Measurements from ENCODE around the gene POLD1. TPM values are rescaled to one million over a fixed set of nuclear protein-coding genes. Genes with fewer than 3 reads are reported as not detected.

Gene POLD1
- total and polyA plus RNA-seq, 2 of the 13 experiments (the other 11 are each of a cell fraction or from before 2014, with no cell fraction given), result 17.4 to 54.0 TPM

DNA sequence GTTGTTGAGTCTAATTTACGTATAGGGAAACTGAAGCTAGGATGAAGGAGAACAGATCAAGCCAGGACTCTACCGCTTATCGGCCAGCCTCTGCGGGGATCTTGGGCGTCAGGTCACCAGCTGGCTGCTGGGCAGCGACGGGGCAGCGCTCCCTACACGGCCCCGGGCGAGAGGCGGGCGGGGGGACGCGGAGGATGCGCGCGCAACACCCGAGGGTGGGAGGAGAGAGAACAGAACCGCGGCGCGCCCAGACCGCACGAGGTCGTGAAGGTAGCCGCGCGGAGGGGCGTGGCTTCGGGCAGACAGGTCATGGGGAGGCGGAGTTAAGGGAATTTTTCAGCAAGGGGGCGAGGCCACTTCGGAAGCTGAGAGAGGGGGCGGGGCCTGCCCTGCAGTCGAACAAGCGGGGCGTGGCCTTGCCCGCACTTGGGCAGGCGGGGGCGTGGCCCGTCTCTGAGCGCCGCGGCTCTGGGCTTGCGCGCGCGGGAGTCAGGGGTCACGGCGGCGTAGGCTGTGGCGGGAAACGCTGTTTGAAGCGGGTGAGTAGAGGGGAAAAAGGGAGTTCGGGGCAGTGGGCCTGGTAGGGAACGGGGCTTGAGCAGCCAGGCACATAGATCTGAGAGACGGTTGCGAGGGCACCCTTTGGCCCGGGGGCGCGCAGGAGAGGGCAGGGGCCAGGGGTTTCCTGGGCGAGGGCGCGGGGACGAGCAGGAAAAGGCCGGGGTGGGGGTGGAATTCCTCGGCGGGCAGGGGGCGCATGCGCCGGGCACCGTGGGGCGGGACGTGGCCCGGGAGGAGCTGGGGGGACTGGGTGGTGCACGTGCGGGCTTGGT is at the start of gene POLD1 (continued):
- TF ChIP-seq, protein P1, sequence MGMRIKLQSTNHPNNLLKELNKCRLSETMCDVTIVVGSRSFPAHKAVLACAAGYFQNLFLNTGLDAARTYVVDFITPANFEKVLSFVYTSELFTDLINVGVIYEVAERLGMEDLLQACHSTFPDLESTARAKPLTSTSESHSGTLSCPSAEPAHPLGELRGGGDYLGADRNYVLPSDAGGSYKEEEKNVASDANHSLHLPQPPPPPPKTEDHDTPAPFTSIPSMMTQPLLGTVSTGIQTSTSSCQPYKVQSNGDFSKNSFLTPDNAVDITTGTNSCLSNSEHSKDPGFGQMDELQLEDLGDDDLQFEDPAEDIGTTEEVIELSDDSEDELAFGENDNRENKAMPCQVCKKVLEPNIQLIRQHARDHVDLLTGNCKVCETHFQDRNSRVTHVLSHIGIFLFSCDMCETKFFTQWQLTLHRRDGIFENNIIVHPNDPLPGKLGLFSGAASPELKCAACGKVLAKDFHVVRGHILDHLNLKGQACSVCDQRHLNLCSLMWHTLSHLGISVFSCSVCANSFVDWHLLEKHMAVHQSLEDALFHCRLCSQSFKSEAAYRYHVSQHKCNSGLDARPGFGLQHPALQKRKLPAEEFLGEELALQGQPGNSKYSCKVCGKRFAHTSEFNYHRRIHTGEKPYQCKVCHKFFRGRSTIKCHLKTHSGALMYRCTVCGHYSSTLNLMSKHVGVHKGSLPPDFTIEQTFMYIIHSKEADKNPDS (CRISPR knock-in tag; IDR thresholded peaks at IDR 0.05), result no peak; the same call in 1 of the 2 replicates
- TF ChIP-seq, protein P2, sequence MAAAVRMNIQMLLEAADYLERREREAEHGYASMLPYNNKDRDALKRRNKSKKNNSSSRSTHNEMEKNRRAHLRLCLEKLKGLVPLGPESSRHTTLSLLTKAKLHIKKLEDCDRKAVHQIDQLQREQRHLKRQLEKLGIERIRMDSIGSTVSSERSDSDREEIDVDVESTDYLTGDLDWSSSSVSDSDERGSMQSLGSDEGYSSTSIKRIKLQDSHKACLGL (CRISPR knock-in tag; IDR thresholded peaks at IDR 0.05), result no peak; the same call in 1 of the 2 replicates
- TF ChIP-seq, protein P3, sequence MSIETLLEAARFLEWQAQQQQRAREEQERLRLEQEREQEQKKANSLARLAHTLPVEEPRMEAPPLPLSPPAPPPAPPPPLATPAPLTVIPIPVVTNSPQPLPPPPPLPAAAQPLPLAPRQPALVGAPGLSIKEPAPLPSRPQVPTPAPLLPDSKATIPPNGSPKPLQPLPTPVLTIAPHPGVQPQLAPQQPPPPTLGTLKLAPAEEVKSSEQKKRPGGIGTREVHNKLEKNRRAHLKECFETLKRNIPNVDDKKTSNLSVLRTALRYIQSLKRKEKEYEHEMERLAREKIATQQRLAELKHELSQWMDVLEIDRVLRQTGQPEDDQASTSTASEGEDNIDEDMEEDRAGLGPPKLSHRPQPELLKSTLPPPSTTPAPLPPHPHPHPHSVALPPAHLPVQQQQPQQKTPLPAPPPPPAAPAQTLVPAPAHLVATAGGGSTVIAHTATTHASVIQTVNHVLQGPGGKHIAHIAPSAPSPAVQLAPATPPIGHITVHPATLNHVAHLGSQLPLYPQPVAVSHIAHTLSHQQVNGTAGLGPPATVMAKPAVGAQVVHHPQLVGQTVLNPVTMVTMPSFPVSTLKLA (IDR thresholded peaks at IDR 0.05), result peak; percentile 62
- TF ChIP-seq GABPB1 (CRISPR knock-in tag; IDR thresholded peaks at IDR 0.05), result peak; percentile 75
- TF ChIP-seq EEA1 (CRISPR knock-in tag; IDR thresholded peaks at IDR 0.05; ENCODE audit: borderline replicate concordance), result 0 out of 2 replicates have a peak, but pooled peaks have one; percentile 42
- TF ChIP-seq, protein P4, sequence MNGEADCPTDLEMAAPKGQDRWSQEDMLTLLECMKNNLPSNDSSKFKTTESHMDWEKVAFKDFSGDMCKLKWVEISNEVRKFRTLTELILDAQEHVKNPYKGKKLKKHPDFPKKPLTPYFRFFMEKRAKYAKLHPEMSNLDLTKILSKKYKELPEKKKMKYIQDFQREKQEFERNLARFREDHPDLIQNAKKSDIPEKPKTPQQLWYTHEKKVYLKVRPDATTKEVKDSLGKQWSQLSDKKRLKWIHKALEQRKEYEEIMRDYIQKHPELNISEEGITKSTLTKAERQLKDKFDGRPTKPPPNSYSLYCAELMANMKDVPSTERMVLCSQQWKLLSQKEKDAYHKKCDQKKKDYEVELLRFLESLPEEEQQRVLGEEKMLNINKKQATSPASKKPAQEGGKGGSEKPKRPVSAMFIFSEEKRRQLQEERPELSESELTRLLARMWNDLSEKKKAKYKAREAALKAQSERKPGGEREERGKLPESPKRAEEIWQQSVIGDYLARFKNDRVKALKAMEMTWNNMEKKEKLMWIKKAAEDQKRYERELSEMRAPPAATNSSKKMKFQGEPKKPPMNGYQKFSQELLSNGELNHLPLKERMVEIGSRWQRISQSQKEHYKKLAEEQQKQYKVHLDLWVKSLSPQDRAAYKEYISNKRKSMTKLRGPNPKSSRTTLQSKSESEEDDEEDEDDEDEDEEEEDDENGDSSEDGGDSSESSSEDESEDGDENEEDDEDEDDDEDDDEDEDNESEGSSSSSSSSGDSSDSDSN (CRISPR knock-in tag; IDR thresholded peaks at IDR 0.05), result peak; percentile 23
- TF ChIP-seq, protein P5, sequence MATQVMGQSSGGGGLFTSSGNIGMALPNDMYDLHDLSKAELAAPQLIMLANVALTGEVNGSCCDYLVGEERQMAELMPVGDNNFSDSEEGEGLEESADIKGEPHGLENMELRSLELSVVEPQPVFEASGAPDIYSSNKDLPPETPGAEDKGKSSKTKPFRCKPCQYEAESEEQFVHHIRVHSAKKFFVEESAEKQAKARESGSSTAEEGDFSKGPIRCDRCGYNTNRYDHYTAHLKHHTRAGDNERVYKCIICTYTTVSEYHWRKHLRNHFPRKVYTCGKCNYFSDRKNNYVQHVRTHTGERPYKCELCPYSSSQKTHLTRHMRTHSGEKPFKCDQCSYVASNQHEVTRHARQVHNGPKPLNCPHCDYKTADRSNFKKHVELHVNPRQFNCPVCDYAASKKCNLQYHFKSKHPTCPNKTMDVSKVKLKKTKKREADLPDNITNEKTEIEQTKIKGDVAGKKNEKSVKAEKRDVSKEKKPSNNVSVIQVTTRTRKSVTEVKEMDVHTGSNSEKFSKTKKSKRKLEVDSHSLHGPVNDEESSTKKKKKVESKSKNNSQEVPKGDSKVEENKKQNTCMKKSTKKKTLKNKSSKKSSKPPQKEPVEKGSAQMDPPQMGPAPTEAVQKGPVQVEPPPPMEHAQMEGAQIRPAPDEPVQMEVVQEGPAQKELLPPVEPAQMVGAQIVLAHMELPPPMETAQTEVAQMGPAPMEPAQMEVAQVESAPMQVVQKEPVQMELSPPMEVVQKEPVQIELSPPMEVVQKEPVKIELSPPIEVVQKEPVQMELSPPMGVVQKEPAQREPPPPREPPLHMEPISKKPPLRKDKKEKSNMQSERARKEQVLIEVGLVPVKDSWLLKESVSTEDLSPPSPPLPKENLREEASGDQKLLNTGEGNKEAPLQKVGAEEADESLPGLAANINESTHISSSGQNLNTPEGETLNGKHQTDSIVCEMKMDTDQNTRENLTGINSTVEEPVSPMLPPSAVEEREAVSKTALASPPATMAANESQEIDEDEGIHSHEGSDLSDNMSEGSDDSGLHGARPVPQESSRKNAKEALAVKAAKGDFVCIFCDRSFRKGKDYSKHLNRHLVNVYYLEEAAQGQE (IDR thresholded peaks at IDR 0.05; ENCODE audit: borderline replicate concordance in 1 of 2, low read depth in 1 of 2, low read length in 2 of 2), result no peak
- TF ChIP-seq RBM22 (optimal IDR thresholded peaks at IDR 0.05; ENCODE audit: low read length), result no peak
- no peak for TF ChIP-seq NCOR1 (IDR thresholded peaks at IDR 0.05; ENCODE audit: borderline replicate concordance, low read length)
- TF ChIP-seq, protein P6, sequence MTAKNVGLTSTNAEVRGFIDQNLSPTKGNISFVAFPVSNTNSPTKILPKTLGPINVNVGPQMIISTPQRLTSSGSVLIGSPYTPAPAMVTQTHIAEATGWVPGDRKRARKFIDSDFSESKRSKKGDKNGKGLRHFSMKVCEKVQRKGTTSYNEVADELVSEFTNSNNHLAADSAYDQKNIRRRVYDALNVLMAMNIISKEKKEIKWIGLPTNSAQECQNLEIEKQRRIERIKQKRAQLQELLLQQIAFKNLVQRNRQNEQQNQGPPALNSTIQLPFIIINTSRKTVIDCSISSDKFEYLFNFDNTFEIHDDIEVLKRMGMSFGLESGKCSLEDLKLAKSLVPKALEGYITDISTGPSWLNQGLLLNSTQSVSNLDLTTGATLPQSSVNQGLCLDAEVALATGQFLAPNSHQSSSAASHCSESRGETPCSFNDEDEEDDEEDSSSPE (CRISPR knock-in tag; IDR thresholded peaks at IDR 0.05), result peak; percentile 99
- TF ChIP-seq ISX (CRISPR knock-in tag; conservative IDR thresholded peaks at IDR 0.05), result peak; percentile 66; the same call in 1 of the 2 replicates
- TF ChIP-seq ZNF816 (CRISPR knock-in tag; IDR thresholded peaks at IDR 0.05; ENCODE audit: borderline replicate concordance), result peak; percentile 91; the same call in 1 of the 2 replicates
- TF ChIP-seq ZSCAN20 (CRISPR knock-in tag; IDR thresholded peaks at IDR 0.05; ENCODE audit: borderline replicate concordance), result no peak
- peak in 1 of 2 experiments; percentile 87; a peak in 2 of 4 replicates for TF ChIP-seq NR2F1 (CRISPR knock-in tag; IDR thresholded peaks at IDR 0.05)
- no peak; the same call in none of the 2 replicates for TF ChIP-seq ZNF430 (CRISPR knock-in tag; IDR thresholded peaks at IDR 0.05)

All from HepG2 (cell line).